Dermis blood vessel endothelial cell (primary cell): Measurements from ENCODE around the gene RIC8A. TPM values are rescaled to one million over a fixed set of nuclear protein-coding genes. Genes with fewer than 3 reads are reported as not detected.
"Not testable (repeated sequence)": the region's sequence is repeated elsewhere in the genome, so short reads cannot be mapped to it uniquely, and the experiment has no call there.

ENCODE experiments used
- DNase-seq: peaks from one replicate; pipeline ENCODE4 v3.0.0; 2010
- total RNA-seq: library from RNA; depleted of rRNA; stranded (reverse); fragments of >200 nt; gene quantifications from 2 replicates; pipeline ENCODE4 v1.2.3, GENCODE V29; 2014

The RIC8A gene
- total RNA-seq, 1 donor from 2014 or later = 127 TPM

DNA sequence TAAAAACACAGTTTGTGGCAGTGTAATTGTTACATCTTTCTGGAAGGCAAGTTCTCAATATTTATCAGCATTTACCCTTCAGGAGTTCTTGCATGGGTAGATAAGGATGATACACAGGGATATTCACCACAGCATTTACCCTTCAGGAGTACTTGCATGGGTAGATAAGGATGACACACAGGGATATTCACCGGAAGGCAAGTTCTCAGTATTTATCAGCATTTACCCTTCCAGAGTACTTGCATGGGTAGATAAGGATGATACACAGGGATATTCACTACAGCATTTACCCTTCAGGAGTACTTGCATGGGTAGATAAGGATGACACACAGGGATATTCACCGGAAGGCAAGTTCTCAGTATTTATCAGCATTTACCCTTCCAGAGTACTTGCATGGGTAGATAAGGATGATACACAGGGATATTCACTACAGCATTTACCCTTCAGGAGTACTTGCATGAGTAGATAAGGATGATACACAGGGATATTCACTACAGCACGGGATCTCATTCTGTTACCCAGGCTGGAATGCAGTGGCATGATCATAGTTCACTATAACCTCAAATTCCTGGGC is 13.2 kb downstream of the RIC8A start:
- not testable (repeated sequence) for DNase-seq

- DNase-seq = no peak
Measured at GRCh38 chr11:221539-221938, 14.0 kb downstream of the RIC8A start.

DNA sequence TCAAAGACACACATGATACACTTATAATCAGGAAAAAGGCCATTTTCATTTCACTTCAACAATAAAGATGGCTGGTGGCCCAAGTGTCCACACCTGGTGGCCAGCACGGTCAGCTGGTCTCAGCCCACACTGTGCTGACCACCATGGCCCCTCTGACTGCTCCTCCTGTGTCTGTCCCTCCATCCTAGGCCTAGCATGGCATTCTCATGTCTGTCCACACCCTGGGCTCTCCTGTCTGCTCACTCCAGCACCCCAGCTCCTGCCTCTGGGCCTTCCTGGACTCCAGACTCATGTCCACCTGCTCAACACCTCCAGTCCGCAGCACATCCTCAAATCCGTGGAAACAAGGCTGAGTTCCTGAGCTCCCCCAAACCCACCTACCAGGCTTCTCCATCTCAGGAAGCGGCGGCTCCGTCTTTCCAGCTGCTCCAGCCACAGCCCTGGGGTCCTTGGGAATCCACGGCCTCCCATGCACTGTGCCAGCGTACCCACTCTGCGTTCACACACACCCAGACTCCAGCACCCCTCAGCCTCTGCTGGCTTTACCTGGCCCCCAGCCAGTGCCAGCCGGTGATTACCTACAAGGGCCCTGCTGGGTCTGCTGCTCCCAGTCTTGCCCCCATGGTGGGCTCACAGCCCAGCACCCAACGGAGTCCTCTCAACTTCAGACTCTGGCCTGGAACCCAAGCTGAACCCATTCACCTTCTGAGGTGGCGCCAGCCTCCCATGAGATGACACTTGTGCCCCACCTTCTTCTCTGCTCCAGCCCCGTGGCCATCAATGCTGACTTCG is 14.7 kb downstream of the RIC8A start:
- no peak for DNase-seq

DNA sequence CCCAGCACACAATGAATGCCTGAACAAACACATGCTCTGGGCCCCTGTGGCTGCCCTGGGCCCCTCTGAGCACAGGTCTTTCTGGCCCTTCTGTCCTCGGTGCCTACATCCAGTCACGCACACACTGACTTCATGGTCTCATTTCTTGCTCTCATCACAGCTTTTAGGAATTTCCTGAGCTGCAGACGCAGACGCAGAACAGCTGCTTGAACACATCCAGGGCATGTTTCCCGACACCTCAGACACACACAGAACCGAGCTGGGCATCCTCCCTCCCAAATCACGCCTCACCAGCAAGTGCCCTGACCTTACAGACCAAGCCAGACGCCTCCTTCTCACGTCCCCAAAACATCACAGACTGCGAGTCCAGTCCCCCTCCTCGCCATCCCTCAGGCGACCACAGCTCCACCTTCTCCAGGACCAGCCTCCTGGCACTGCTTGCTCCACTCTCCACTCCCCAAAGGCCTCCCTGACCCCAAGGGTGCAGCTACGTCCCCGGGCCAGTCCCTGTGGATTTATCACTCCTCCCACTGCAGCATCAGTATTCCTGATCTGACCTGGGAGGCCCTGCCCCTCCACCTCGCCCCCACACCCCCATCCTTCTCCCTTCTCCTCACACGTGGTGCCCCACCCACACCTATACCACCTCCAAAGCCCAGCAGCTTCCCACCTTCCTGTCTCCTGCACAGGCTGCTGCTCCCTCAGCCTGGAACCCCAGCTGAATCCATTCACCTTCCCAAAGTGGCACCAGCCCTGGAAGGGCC is 15.7 kb downstream of the RIC8A start:
- no peak for DNase-seq

DNA sequence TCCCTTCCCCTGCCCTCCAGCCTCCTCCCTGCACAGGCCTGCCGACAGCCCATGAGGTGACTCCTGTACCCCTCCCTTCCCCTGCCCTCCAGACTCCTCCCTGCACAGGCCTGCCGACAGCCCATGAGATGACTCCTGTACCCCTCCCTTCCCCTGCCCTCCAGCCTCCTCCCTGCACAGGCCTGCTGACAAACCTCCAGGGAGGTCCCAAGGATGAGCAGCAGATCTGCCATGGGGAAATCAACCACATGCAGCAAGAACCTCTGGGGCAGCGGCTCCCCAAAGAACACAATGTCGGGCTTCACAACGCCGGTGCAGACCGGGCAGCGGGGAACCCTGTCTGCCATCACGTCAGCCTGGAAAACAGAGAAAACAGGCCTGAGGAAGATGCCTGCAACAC is 16.4 kb downstream of the RIC8A start:
- DNase-seq = no peak

GRCh38 chr11:224424-224823 is 16.9 kb downstream of the RIC8A start:
- no peak for DNase-seq

- peak; percentile 36 for DNase-seq
Measured at GRCh38 chr11:225734-226453, 18.4 kb downstream of the RIC8A start.

DNA sequence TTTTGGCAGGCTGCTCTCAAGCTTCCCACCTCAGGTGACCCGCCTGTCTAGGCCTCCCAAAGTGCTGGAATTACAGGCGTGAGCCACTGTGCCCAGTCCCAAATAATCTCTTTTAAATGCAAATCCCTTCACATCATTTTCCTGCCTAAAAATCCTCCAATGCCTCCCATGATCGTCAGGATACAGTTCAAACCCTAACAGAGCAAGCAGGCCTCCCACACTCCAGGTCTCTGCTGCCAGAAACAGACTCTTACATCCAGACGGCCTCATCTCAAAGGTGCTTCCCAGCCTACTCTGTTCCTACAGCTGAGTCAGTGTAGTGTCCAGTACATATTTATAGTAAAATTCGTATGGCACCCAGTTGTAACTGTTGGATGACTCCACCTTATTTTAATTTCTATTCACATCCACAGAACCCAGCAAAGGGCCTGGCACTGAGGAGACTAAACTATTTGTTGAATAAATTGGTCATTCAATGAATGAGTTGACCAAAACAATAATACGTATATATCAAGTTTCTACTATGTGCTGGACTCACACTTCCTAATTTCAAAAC is 20.4 kb downstream of the RIC8A start:
- no peak for DNase-seq

- DNase-seq = no peak
Measured at GRCh38 chr11:230431-230830, 22.9 kb downstream of the RIC8A start.

DNA sequence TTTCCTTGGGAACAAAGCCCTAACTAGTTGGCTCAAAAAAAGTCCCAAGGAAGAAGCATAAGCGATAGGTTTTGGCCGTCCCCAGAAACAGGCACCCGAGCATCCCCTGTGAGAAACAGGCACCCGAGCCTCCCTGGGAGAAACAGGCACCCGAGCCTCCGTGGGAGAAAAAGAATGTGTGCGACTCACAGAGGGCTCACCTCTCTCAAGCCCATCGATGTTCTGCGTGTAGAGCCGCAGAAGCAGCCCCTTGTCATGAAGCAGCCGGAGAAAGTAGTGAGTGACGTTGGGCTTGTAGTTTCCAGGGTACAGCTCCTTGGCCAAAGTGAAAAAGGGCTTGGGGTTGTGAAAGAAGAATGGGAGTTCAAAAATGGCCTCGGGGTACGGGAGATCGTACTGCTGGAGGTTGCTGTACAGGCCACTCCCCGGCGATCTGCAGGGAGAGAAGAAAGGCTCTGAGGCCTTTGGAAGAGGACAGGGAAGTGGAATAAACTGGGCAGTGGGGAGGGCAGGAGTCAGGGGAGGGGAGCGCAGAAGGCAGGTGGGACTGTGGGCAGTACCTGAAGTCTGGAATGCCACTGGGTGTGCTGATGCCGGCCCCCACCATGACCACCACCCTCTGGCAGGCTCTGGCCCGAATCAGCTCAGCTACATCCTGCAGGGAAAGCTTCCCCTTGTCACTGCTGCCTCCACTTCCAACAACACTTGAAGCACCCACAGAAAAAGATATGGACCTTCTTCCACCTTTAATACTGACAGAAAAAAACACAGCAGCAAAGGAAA is 25.5 kb downstream of the RIC8A start:
- DNase-seq = no peak

GRCh38 chr11:235180-235579 is 27.7 kb downstream of the RIC8A start:
- DNase-seq = no peak

GRCh38 chr11:235609-235996 is 28.1 kb downstream of the RIC8A start:
- peak; percentile 43 for DNase-seq

DNA sequence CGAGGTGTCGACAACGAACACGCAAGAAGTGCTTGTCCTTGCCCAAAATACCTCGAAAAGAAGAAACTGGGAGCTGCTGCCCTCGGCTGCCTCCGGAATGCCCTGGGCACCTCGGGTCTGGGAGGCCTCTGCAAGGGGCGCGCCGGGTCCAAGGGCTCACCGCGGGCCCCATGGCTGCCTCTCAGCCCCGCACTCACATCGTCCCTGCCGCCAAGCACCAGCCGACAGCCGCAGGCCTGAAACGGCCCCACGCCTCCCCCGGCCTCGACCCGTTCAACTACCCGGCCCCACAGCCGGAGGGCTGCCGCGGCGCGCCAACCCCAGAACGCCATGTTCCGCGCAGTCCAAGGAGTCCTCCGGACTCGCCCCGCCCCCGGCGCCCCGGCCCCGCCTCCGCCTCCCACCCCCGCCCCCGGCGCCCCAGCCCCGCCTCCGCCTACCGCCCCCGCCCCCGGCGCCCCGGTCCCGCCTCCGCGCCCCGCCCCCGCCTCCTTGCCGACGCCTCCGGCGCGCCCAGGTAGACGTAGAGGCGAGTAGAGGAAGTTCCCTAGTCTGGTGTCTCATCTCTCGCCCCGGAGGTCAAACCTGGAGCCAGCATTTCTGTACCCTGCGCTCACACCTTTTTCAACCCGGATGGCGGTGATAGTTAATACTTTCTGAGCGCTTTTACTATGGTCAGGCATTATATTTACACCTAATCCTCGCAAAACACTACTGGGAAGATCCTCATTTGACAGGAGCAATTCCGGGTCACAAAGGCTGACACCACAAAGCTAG is 28.7 kb downstream of the RIC8A start, which contains the start of gene SIRT3:
TSS of gene SIRT3 (minus strand) at position 346 of the 777 bp plus-strand sequence. CDS start at position 332, 14 bp downstream.
- DNase-seq = peak; percentile 85

GRCh38 chr11:236774-237767 is 29.6 kb downstream of the RIC8A start, which contains the start of gene PSMD13:
Gene PSMD13 (plus strand): TSS chr11:236976. CDS start chr11:237050, 74 bp downstream.
- DNase-seq = peak; percentile 89

DNA sequence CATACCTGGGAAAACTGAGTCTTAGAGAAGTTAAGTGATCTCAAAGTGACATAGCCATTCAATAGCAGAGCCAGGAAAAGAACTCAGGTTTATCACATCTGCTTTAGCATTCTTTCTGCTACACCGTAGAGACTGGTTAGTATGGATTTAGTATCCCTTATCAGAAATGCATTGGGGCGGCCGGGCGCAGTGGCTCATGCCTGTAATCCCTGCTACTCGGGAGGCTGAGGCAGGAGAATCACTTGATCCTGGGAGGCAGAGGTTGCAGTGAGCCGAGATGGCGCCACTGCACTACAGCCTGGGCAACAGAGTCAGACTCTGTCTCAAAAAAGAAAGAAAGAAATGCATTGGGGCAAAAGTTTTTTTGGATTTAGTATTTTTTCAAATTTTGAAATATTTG is 30.8 kb downstream of the RIC8A start:
- not testable (repeated sequence) for DNase-seq

- no peak for DNase-seq
Measured at GRCh38 chr11:240315-240714, 32.8 kb downstream of the RIC8A start.

DNA sequence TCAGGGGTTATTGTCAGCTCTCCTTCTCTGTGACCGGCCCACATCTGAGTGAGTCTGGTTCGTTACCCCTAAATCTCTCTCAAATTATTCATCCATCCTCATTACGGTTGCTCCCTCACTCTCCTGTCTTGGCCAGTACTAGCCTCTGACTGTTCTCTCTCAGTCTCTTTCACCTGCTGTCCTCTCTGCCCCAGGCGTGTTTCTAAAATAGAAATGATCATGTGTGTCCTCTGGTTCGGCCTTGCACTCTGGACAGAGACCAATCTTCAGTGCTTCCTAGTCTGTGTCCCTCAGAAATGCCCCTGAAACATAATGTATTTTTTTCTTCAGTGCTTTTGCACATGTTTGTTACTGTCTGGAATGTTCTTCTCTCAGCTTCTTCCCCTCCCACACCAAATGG is 34.1 kb downstream of the RIC8A start:
- no peak for DNase-seq

DNA sequence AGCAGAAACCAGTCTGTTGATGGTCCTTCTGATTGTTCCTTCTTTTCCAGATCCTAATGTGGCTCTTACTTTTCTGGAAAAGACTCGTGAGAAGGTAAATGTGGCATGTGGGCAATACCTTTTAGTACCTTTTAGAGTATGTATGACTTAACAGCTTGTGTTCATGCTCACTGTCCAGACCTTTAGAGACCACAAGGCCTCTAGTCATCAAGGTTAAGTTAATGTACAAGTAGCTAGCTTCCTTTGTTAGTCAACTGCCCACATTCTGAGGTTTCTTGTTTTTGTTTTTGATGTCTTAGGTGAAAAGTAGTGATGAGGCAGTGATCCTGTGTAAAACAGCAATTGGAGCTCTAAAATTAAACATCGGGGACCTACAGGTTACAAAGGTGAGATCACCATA is 36.9 kb downstream of the RIC8A start:
- DNase-seq = no peak

DNA sequence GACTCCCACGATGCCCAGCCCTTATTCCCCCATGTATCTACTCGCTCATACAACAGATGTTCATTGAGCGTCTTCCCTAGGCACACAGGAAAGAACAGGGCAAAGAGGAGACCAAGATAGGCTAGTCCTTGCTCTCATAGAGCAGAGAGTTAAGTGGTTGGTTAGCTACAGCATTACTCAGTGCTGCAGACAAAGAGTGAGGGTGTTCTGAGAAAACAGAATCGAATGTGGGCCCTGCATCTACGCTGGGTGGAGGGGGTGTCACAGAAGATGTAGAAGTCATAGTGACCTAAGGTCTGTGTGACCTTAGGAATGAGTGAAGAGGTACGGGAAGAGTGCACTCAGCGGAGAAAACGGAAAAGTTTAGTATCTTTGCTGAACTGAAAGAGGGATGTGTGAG is 41.6 kb downstream of the RIC8A start:
- DNase-seq = no peak

- no peak for DNase-seq
Measured at GRCh38 chr11:250274-250673, 42.8 kb downstream of the RIC8A start.
